Astrocyte of the cerebellum (primary cell): ENCODE results near the gene GALNT17.

Experiments used
- DNase-seq: peaks from one replicate; pipeline ENCODE4 v3.0.0-alpha.2; 2011; ENCODE audit warnings: low read depth
- H3K4me3 ChIP-seq: 2 replicates; pipeline ENCODE4 v1.5.1; 2011; ENCODE audit warnings: mild to moderate bottlenecking, low read depth, low read length, moderate library complexity
- CTCF ChIP-seq: IDR thresholded peaks from 2 replicates; pipeline ENCODE4 v1.5.1; 2012; ENCODE audit warnings: low read length, low read depth, moderate library complexity, mild to moderate bottlenecking; ENCODE audit errors: missing control alignments
- in situ Hi-C: cut with HindIII; loops from 2 replicates; pipeline ENCODE4 v1.10.0; 2017; ENCODE audit warnings: low sequenced_read_pairs

The GALNT17 gene

GRCh38 chr7:71238581-71239295 lies 106.8 kb downstream of the GALNT17 start:
- no peak for DNase-seq
- in situ Hi-C loops = no loop called here
- TF ChIP-seq CTCF = no peak
- no peak overlapping the region for H3K4me3 ChIP-seq

GRCh38 chr7:71239586-71240268 lies 107.8 kb downstream of the GALNT17 start:
- no peak for DNase-seq
- no peak overlapping the region for H3K4me3 ChIP-seq
- no peak for TF ChIP-seq CTCF
- in situ Hi-C loops = no loop called here

GRCh38 chr7:71243736-71244410 lies 111.9 kb downstream of the GALNT17 start:
- TF ChIP-seq CTCF = no peak
- DNase-seq = peak; percentile 28
- in situ Hi-C loops = no loop called here
- H3K4me3 ChIP-seq = no peak overlapping the region

- no peak overlapping the region for H3K4me3 ChIP-seq
- no peak for TF ChIP-seq CTCF
- no peak for DNase-seq
- in situ Hi-C loops = no loop called here
These were observed 113.1 kb downstream of the GALNT17 start for GRCh38 chr7:71245038-71245437.

GRCh38 chr7:71251706-71252105 lies 119.8 kb downstream of the GALNT17 start:
- TF ChIP-seq CTCF = no peak
- in situ Hi-C loops = no loop called here
- no peak for DNase-seq
- H3K4me3 ChIP-seq = no peak overlapping the region

- no peak overlapping the region for H3K4me3 ChIP-seq
- DNase-seq = no peak
- in situ Hi-C loops = no loop called here
- no peak for TF ChIP-seq CTCF
These were observed 122.8 kb downstream of the GALNT17 start for GRCh38 chr7:71254751-71255150.
